IPS DF 6.9 (cell line): ENCODE results near the gene CCDC174.
A peak's percentile ranks its signal among the peaks of the same experiment; 100 is the strongest.
"Not testable (repeated sequence)": the region's sequence is repeated elsewhere in the genome, so short reads cannot be mapped to it uniquely, and the experiment has no call there.

Source experiments
- DNase-seq: peaks from one replicate; pipeline ENCODE4 v3.0.0-alpha.2; 2013; ENCODE audit warnings: low read depth, low spot score
- H3K27ac ChIP-seq: one replicate; pipeline ENCODE4 v1.5.1; 2013; ENCODE audit warnings: low read length, control low read depth
- H3K27me3 ChIP-seq: 2 replicates; pipeline ENCODE4 v1.6.1; 2013; ENCODE audit warnings: mild to moderate bottlenecking, low read length; ENCODE audit not compliant: control insufficient read depth, insufficient read depth
- H3K36me3 ChIP-seq: 2 replicates; pipeline ENCODE4 v1.6.1; 2013; ENCODE audit warnings: low read length; ENCODE audit not compliant: control insufficient read depth, insufficient read depth
- H3K4me1 ChIP-seq: 2 replicates; pipeline ENCODE4 v1.6.1; 2013; ENCODE audit warnings: low read length; ENCODE audit not compliant: control insufficient read depth, insufficient read depth
- H3K4me3 ChIP-seq: 2 replicates; pipeline ENCODE4 v1.5.1; 2013; ENCODE audit warnings: mild to moderate bottlenecking, low read length
- H3K9me3 ChIP-seq: 2 replicates; pipeline ENCODE4 v1.6.1; 2013; ENCODE audit warnings: low read length, inconsistent platforms; ENCODE audit not compliant: control insufficient read depth, insufficient read depth
- WGBS: extraction: QIAGEN DNeasy Blood & Tissue Kit; methylation state at CpG from one replicate; pipeline ENCODE4 v1.1.7; 2013; ENCODE audit warnings: mixed read lengths, missing lambda C conversion rate; ENCODE audit not compliant: insufficient read length, insufficient coverage; 5-methylcytosine and 5-hydroxymethylcytosine counted together

The CCDC174 gene

GRCh38 chr3:14651440-14652251 lies at the start of gene CCDC174:
CCDC174 (plus strand) TSS chr3:14651762; CDS start chr3:14651837, 75 bp downstream.
- H3K4me1 ChIP-seq: no peaks in the 10 kb centered on the region
- no peaks in the 10 kb centered on the region; the same call in 1 of the 2 replicates for H3K36me3 ChIP-seq
- H3K9me3 ChIP-seq: no peaks in the 10 kb centered on the region
- WGBS: no CpG with 5 or more reads among the region's 47 CpGs
- H3K27me3 ChIP-seq: no peaks in the 10 kb centered on the region
- H3K4me3 ChIP-seq: peak within 1 kb of the TSS; percentile 81
- DNase-seq: peak; percentile 100
- no peak within 1 kb of the TSS for H3K27ac ChIP-seq

DNA sequence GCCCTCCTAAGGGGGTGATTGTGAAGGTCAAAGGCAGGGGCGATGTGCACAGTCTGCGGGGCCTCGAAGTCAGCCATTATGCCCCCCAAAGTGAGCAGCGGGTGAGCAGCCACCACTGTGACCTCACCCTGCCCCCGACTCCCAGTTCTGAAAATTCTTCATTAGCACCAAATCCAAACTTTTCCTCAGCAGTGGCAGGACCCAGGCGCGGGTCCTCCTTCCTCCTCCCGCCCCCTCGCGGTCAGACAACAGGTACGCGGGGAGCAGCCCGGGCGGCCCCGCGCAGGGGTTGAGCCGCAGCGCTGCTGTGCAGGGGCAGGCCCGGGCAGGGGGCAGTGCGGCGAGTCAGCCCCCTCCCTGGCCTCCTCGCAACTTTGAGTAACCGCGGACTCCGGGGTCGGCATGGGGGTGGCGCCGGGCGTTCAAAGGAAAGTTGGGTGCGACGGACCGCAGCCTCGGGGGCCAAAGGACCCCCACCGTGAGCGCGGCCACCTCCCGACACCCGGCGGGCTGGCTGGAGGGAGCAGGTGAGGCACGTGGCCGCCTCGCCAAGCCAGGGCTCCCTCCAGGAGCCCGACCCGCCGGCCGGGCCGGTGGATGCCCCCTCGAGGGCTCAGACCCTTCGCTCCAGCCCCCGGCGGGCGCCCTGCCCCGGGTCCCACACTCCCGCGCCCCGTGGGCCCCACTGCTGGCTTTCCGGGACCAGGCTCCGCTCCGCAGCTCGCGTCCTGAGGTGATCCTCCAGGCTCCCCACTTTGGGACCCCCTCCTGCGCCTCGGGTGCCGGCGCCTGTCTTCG lies 49.4 kb upstream of the CCDC174 start:
- Histone ChIP-seq H3K27me3 (no peaks in the 10 kb centered on the region; the same call in 1 of the 2 replicates), H3K36me3 (no peaks in the 10 kb centered on the region), H3K9me3 (no peaks in the 10 kb centered on the region), H3K4me3 (peak overlapping the region; percentile 51; the same call in 1 of the 2 replicates), H3K27ac (no peak overlapping the region), H3K4me1 (peaks cover 5% of the 10 kb centered on the region; the same call in 1 of the 2 replicates)
- DNase-seq: no peak
- no CpG with 5 or more reads among the region's 66 CpGs for WGBS

DNA sequence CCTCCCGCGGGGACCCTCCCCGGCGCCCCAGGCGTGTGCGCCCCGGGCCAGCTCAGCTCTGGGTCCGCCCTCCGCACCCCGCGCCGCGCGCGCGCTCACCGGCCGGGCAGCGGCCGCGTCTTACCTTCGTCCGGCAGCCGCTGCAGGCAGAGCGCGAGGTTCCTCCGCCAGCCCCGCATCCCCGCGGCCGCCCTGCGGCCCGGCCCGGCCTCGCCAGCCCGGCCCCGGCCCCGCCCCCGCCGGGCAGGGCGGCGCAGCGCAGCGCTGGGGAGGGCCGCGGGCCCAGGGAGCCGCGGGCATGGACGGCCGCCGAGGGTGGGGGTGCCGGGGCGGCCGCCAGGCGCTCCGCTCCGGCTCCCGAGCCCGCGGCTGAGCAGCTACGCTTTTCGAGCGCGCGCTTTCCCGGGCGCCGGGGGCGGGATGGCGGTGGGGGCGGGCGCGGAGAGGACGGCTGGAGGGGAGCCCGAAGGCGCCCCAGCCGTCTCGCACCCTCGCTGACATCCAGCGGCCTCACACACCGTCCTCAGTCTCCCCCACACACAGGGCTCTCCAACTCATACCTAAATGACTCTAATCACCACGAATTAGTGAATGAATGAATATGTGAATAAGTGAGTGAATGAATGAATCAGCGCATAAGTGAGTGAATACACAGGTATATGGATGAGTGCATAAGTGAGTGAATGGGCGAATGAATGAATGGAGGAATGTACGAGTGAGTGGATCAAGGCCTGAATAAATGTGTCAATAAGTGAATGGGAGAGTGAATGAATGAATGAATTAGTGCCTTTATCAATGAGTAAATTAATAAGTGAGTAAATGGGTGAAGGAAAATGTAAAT lies 48.5 kb upstream of the CCDC174 start:
- no peak for DNase-seq
- WGBS: no CpG with 5 or more reads among the region's 85 CpGs
- Histone ChIP-seq H3K27ac (no peak overlapping the region), H3K9me3 (no peaks in the 10 kb centered on the region), H3K36me3 (no peaks in the 10 kb centered on the region), H3K27me3 (no peaks in the 10 kb centered on the region; the same call in 1 of the 2 replicates), H3K4me3 (peak overlapping the region; percentile 51; the same call in 1 of the 2 replicates), H3K4me1 (peaks cover 5% of the 10 kb centered on the region; the same call in 1 of the 2 replicates)

- Histone ChIP-seq H3K27ac (no peak overlapping the region), H3K4me3 (no peak overlapping the region), H3K9me3 (no peaks in the 10 kb centered on the region), H3K36me3 (no peaks in the 10 kb centered on the region), H3K4me1 (peaks cover 5% of the 10 kb centered on the region; the same call in 1 of the 2 replicates), H3K27me3 (no peaks in the 10 kb centered on the region; the same call in 1 of the 2 replicates)
- DNase-seq: no peak
- WGBS: no CpG with 5 or more reads among the region's 5 CpGs
Measured at GRCh38 chr3:14605067-14605466, 46.5 kb upstream of the CCDC174 start.

DNA sequence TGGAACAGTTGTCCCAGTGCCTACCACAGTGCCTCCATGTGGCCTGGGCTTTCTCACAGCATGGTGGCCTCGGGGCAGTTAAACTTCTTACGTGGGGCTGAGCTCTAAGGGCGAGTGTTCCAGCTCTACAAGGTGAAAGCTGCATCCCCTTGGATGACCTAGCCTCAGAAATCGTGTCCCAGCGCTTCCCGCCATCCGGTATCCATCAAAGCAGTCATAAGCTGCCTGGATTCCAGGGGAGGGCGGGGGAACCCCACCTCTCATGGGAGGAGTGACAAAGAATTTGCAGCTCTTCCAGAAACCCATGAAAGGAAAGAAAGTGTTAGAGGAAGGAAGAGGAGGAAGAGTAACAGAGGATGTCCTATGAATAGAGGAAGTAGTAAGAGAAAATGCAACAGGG lies 45.8 kb upstream of the CCDC174 start:
- no peak overlapping the region for H3K27ac ChIP-seq
- no CpG with 5 or more reads among the region's 8 CpGs for WGBS
- H3K9me3 ChIP-seq: no peaks in the 10 kb centered on the region
- no peaks in the 10 kb centered on the region; the same call in 1 of the 2 replicates for H3K27me3 ChIP-seq
- H3K36me3 ChIP-seq: no peaks in the 10 kb centered on the region
- H3K4me3 ChIP-seq: no peak overlapping the region
- H3K4me1 ChIP-seq: peaks cover 5% of the 10 kb centered on the region; the same call in 1 of the 2 replicates
- DNase-seq: no peak

GRCh38 chr3:14606669-14607339 lies 44.8 kb upstream of the CCDC174 start:
- Histone ChIP-seq H3K4me1 (no peaks in the 10 kb centered on the region), H3K9me3 (no peaks in the 10 kb centered on the region), H3K36me3 (no peaks in the 10 kb centered on the region), H3K27ac (no peak overlapping the region), H3K27me3 (no peaks in the 10 kb centered on the region; the same call in 1 of the 2 replicates), H3K4me3 (no peak overlapping the region)
- no peak for DNase-seq
- no CpG with 5 or more reads among the region's 7 CpGs for WGBS

DNA sequence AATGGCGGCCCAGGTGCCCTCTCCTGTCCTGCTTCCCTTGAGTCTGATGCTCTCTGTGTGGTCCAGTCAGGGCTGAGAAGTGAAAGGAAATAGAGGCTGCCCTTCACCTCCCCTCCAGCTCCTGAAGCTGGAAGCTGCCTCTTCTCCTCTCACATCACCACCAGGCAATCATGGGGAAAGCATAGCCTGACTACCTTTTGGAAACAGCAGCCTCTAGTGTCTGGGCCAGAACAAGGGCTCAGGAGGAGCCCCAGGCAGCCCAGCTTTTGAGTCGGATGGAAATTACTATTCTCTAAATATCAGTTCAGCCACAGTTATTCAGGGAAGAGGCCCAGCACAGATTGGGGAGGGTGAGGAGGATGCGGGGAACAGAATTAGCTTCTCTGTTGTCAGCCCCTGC lies 43.3 kb upstream of the CCDC174 start:
- peak; percentile 25 for DNase-seq
- H3K27ac ChIP-seq: no peak overlapping the region
- no peaks in the 10 kb centered on the region for H3K9me3 ChIP-seq
- no peaks in the 10 kb centered on the region; the same call in 1 of the 2 replicates for H3K27me3 ChIP-seq
- H3K36me3 ChIP-seq: no peaks in the 10 kb centered on the region
- H3K4me1 ChIP-seq: no peaks in the 10 kb centered on the region
- H3K4me3 ChIP-seq: no peak overlapping the region
- no CpG with 5 or more reads among the region's 3 CpGs for WGBS

DNA sequence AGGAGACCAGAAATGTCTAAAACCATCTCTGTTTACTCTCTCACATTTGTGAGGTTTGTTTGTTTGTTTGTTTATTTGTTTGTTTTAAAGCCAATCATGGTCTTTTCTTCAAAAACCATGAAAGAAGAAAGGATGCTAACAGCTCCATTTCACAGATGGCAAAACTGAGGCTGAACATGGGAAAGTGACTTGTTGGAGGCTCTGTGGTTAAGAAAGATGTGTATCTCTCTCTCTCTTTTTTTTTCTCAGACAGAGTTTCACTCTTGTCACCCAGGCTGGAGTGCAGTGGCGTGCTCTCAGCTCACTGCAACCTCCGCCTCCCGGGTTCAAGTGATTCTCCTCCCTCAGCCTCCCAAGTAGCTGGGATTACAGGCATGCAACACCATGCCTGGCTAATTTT lies 42.5 kb upstream of the CCDC174 start:
- H3K27me3 ChIP-seq, H3K36me3 ChIP-seq, H3K4me1 ChIP-seq, H3K9me3 ChIP-seq, H3K4me3 ChIP-seq, DNase-seq, H3K27ac ChIP-seq: not testable (repeated sequence)
- WGBS: no CpG with 5 or more reads among the region's 3 CpGs

DNA sequence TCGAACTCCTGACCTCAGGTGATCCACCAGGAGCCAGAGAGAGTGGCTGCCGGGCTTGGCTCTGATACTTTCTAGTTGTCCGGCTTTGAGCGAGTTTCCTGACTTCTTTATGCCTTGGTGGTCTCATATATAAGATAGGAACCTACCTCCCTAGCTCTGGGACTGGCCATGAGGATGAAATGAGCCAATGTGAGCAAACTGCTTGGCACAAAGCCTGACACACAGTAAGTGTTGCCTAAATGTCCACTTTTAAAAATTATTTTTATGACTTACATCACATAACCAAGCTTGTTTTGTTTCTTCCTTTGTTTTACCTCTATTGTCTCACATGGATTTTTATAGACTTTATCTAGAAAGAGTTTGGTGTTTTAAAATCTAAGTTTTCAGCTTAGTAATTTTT lies 42.1 kb upstream of the CCDC174 start:
- no peak for DNase-seq
- H3K27me3 ChIP-seq: no peaks in the 10 kb centered on the region
- H3K4me3 ChIP-seq: no peak overlapping the region
- H3K36me3 ChIP-seq: no peaks in the 10 kb centered on the region
- H3K4me1 ChIP-seq: no peaks in the 10 kb centered on the region
- no peak overlapping the region for H3K27ac ChIP-seq
- H3K9me3 ChIP-seq: no peaks in the 10 kb centered on the region
- WGBS: no CpG with 5 or more reads among the region's 4 CpGs
